HCT116 (cell line): Measurements from ENCODE around the gene CD300C. TPM values are rescaled to one million over a fixed set of nuclear protein-coding genes. Genes with fewer than 3 reads are reported as not detected.

Source experiments
- ATAC-seq: fragments of 200-7000 bp; cut with Tn5 transposase; 2 replicates; pipeline ENCODE4 v1.9.1; 2020; ENCODE audit warnings: mild to moderate bottlenecking, moderate library complexity
- BruUV-seq: library from RNA; stranded (reverse); fragments of 400-500 nt; replicated peaks from 2 replicates; lab custom pipeline; 2021; lab: Mats Ljungman, UMichigan
- CTCF ChIA-PET: fragments of 300-600 bp; sonication (Branson Sonifier 250); formaldehyde crosslinking; loops from one replicate; lab custom pipeline; 2021; ENCODE audit warnings: antibody characterized with exemption; lab: Charles Lee
- POLR2A ChIA-PET: fragments of 300-600, 350-600 bp; sonication (Branson Sonifier 250); formaldehyde crosslinking; loops from one replicate; lab custom pipeline; 2021; ENCODE audit warnings: antibody characterized with exemption; lab: Charles Lee
- RAD21 ChIA-PET, 2 experiments: fragments of 300-600 bp; sonication (Branson Sonifier 250); formaldehyde crosslinking; loops; one replicate each; lab custom pipeline; 2023; ENCODE audit warnings: low total read pairs in 2 of 2; ENCODE audit not compliant: uncharacterized antibody in 2 of 2, unreplicated experiment in 2 of 2, low non-redundant PET in 1 of 2; lab: Charles Lee
- DNase-seq: peaks from one replicate; pipeline ENCODE4 v3.0.0-alpha.2; 2010; ENCODE audit warnings: low read depth, low spot score
- H2AFZ ChIP-seq: fragments of 200-600 bp; shearing (Covaris generic), sonication (generic); 2 replicates; pipeline ENCODE4 v1.6.1; 2017; ENCODE audit warnings: low read depth, mixed run types, mixed read lengths, antibody characterized with exemption, low read length; ENCODE audit not compliant: poor library complexity, severe bottlenecking
- H3K27ac ChIP-seq: 2 replicates; pipeline ENCODE4 v1.5.1; 2012; ENCODE audit warnings: low read depth, low read length
- H3K27me3 ChIP-seq: fragments of 200-600 bp; sonication (generic); 2 replicates; pipeline ENCODE4 v1.6.1; 2016; ENCODE audit warnings: mixed run types, low read length, mixed read lengths; ENCODE audit not compliant: insufficient read depth
- H3K36me3 ChIP-seq, 2 experiments: fragments of 200-500 bp in 1 of 2; fragments of 200-600 bp in 1 of 2; sonication (Bioruptor generic) in 1 of 2; sonication (generic) in 1 of 2; 2 replicates each; pipeline versions ENCODE4 v1.5.1 to v1.6.1; 2014 to 2016; ENCODE audit warnings: low read length in 2 of 2, inconsistent platforms in 1 of 2, mixed read lengths in 1 of 2, mixed run types in 1 of 2; ENCODE audit not compliant: insufficient read depth in 2 of 2, control insufficient read depth in 1 of 2
- H3K4me1 ChIP-seq, 2 experiments: fragments of 200-600 bp in 1 of 2; sonication (generic) in 1 of 2; 2 replicates each; pipeline versions ENCODE4 v1.5.1 to v1.6.1; 2012 to 2017; ENCODE audit warnings: low read length in 2 of 2, inconsistent platforms in 1 of 2, mild to moderate bottlenecking in 1 of 2, mixed read lengths in 1 of 2, mixed run types in 1 of 2, moderate library complexity in 1 of 2; ENCODE audit not compliant: insufficient read depth in 2 of 2, control insufficient read depth in 1 of 2
- H3K4me2 ChIP-seq: fragments of 200-600 bp; sonication (generic); 2 replicates; pipeline ENCODE4 v1.6.1; 2017; ENCODE audit warnings: mixed run types, low read length, mixed read lengths
- H3K4me3 ChIP-seq, 2 experiments: fragments of 200-600 bp in 1 of 2; sonication (generic) in 1 of 2; replicated peaks in 1 of 2; 2 replicates each; pipeline ENCODE4 v1.5.1; 2011 to 2016; ENCODE audit warnings: low read length in 2 of 2, control low read depth in 1 of 2, low read depth in 1 of 2, mild to moderate bottlenecking in 1 of 2, mixed read lengths in 1 of 2, mixed run types in 1 of 2
- H3K79me2 ChIP-seq: fragments of 200-600 bp; sonication (generic); 2 replicates; pipeline ENCODE4 v1.6.1; 2017; ENCODE audit warnings: mild to moderate bottlenecking, mixed run types, low read length, moderate library complexity, mixed read lengths; ENCODE audit not compliant: insufficient read depth
- H3K9ac ChIP-seq: fragments of 200-600 bp; sonication (generic); 2 replicates; pipeline ENCODE4 v1.6.1; 2016; ENCODE audit warnings: low read length, mixed read lengths
- H3K9me2 ChIP-seq: fragments of 200-600 bp; sonication (generic), shearing (Covaris generic); 2 replicates; pipeline ENCODE4 v1.6.1; 2017; ENCODE audit warnings: mixed run types, mild to moderate bottlenecking, moderate library complexity; ENCODE audit not compliant: insufficient read depth
- H3K9me3 ChIP-seq, 2 experiments: fragments of 200-500 bp in 1 of 2; fragments of 200-600 bp in 1 of 2; sonication (Bioruptor generic) in 1 of 2; sonication (generic) in 1 of 2; 2 replicates each; pipeline ENCODE4 v1.6.1; 2014 to 2017; ENCODE audit warnings: low read length in 2 of 2, mixed read lengths in 2 of 2, inconsistent platforms in 1 of 2, low read depth in 1 of 2, mild to moderate bottlenecking in 1 of 2, mixed run types in 1 of 2, moderate library complexity in 1 of 2; ENCODE audit not compliant: control insufficient read depth in 1 of 2, insufficient read depth in 1 of 2
- H4K20me1 ChIP-seq: fragments of 200-600 bp; sonication (generic), shearing (Covaris generic); 2 replicates; pipeline ENCODE4 v1.6.1; 2017; ENCODE audit warnings: mixed run types, mild to moderate bottlenecking, moderate library complexity; ENCODE audit not compliant: insufficient read depth
- CBX3 ChIP-seq: IDR thresholded peaks from 2 replicates; pipeline ENCODE4 v1.6.1; 2012; ENCODE audit warnings: low read depth
- EGR1 ChIP-seq: IDR thresholded peaks from 2 replicates; pipeline ENCODE4 v1.6.1; 2012; ENCODE audit warnings: low read depth
- ELF1 ChIP-seq: IDR thresholded peaks from 2 replicates; pipeline ENCODE4 v1.6.1; 2012; ENCODE audit warnings: low read depth, borderline replicate concordance
- EZH2 ChIP-seq: fragments of 200-600 bp; sonication (generic); IDR thresholded peaks from 2 replicates; pipeline ENCODE4 v1.6.1; 2017; ENCODE audit warnings: antibody characterized with exemption, mixed run types
- RAD21 ChIP-seq: IDR thresholded peaks from 2 replicates; pipeline ENCODE4 v1.6.1; 2012; ENCODE audit warnings: low read depth, mild to moderate bottlenecking
- SIN3A ChIP-seq: IDR thresholded peaks from 2 replicates; pipeline ENCODE4 v1.6.1; 2012; ENCODE audit warnings: low read depth
- SP1 ChIP-seq: IDR thresholded peaks from 2 replicates; pipeline ENCODE4 v1.6.1; 2012; ENCODE audit warnings: low read depth
- SRF ChIP-seq: IDR thresholded peaks from 2 replicates; pipeline ENCODE4 v1.6.1; 2012; ENCODE audit warnings: low read depth
- TCF7L2 ChIP-seq: IDR thresholded peaks from 2 replicates; pipeline ENCODE4 v1.7.0; 2011; ENCODE audit warnings: borderline replicate concordance, inconsistent platforms; ENCODE audit not compliant: insufficient read depth, insufficient read length; ENCODE audit errors: extremely low read depth
- YY1 ChIP-seq: IDR thresholded peaks from 2 replicates; pipeline ENCODE4 v1.6.1; 2011; ENCODE audit warnings: low read length, low read depth, moderate library complexity, mild to moderate bottlenecking; ENCODE audit not compliant: insufficient replicate concordance; ENCODE audit errors: extremely low read depth
- intact Hi-C: fragments of 100-400 bp; cut with micrococcal nuclease; formaldehyde crosslinking; loops from 2 replicates; pipeline ENCODE4 v1.10.0; 2022
- total RNA-seq: library from RNA; stranded (reverse); gene quantifications from one replicate; pipeline ENCODE4 v1.2.1, GENCODE V29; 2021; ENCODE audit not compliant: unreplicated experiment
- TF ChIP-seq, protein P1 (sequence below), 3 experiments: fragments of 200-600 bp in 1 of 3; sonication (generic) in 1 of 3; IDR thresholded peaks in 2 of 3; conservative IDR thresholded peaks in 1 of 3; 2 replicates each; pipeline ENCODE4 v1.5.1; 2012 to 2017; ENCODE audit warnings: low read depth in 2 of 3, low read length in 2 of 3, antibody characterized with exemption in 1 of 3, borderline replicate concordance in 1 of 3, control low read depth in 1 of 3, mild to moderate bottlenecking in 1 of 3, mixed read lengths in 1 of 3, mixed run types in 1 of 3, moderate library complexity in 1 of 3; ENCODE audit not compliant: insufficient read depth in 1 of 3
- TF ChIP-seq, protein P2 (sequence below): IDR thresholded peaks from 2 replicates; pipeline ENCODE4 v1.6.1; 2011; ENCODE audit warnings: mild to moderate bottlenecking, low read length, moderate library complexity; ENCODE audit not compliant: insufficient replicate concordance; ENCODE audit errors: extremely low read depth

The CD300C gene
- total RNA-seq, 1 experiment from 2014 or later: 0.15 TPM

DNA sequence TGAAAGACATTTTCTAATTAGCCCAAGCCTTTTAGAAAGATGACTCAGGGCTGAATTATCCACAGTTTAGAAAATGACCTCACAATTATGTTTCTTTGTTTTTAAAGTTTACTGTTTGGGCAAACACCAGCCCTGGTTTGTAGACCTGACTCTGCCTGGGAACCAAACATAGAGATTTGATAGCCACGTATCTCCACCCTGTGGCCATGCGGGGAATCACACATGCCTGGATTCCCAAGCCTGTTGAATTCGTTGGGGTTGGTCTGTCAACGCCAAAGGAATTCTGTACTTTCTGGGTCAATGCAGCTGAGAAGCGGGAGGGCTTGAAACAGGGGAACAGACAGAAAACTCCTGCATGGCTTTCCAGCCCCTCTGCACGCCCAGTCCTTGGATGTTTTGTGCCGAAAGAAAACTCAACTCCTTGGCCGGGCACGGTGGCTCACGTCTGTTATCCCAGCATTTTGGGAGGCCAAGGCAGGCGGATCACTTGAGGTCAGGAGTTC is 52.5 kb downstream of the CD300C start:
- TF ChIP-seq, protein P1, sequence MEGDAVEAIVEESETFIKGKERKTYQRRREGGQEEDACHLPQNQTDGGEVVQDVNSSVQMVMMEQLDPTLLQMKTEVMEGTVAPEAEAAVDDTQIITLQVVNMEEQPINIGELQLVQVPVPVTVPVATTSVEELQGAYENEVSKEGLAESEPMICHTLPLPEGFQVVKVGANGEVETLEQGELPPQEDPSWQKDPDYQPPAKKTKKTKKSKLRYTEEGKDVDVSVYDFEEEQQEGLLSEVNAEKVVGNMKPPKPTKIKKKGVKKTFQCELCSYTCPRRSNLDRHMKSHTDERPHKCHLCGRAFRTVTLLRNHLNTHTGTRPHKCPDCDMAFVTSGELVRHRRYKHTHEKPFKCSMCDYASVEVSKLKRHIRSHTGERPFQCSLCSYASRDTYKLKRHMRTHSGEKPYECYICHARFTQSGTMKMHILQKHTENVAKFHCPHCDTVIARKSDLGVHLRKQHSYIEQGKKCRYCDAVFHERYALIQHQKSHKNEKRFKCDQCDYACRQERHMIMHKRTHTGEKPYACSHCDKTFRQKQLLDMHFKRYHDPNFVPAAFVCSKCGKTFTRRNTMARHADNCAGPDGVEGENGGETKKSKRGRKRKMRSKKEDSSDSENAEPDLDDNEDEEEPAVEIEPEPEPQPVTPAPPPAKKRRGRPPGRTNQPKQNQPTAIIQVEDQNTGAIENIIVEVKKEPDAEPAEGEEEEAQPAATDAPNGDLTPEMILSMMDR (IDR thresholded peaks at IDR 0.05 in 2 of 3, conservative IDR thresholded peaks at IDR 0.05 in 1 of 3; ENCODE audit: borderline replicate concordance in 1 of 3, insufficient read depth in 1 of 3, low read depth in 2 of 3, low read length in 2 of 3): peak; percentile 97 to 99 (median 97)
- no peak for TF ChIP-seq EGR1
- peak; percentile 97 for TF ChIP-seq RAD21
- no peak for TF ChIP-seq TCF7L2
- Histone ChIP-seq H4K20me1 (no peaks in the 10 kb centered on the region), H3K27ac (no peak overlapping the region), H3K9me3 (no peaks in the 10 kb centered on the region), H3K9ac (no peak overlapping the region), H3K79me2 (no peaks in the 10 kb centered on the region), H3K4me1 (no peaks in the 10 kb centered on the region), H3K4me3 (no peak overlapping the region), H3K36me3 (no peaks in the 10 kb centered on the region), H3K27me3 (no peaks in the 10 kb centered on the region), H3K4me2 (no peak overlapping the region), H2AFZ (peak overlapping the region; percentile 93), H3K9me2 (no peaks in the 10 kb centered on the region)
- BruUV-seq: no TSS peak
- DNase-seq (peak; percentile 73), ATAC-seq (peak; percentile 98)
- POLR2A ChIA-PET: no interaction called here
- intact Hi-C loops: loop anchor here (1.0 kb wide), 5 partner anchors 36 to 192 kb away; no protein-coding TSS in a partner anchor
- CTCF ChIA-PET: interaction anchor here (1.1 to 2.2 kb wide), 4 partner anchors 76 to 187 kb away, joined by 3 to 10 read pairs (median 6); partner anchors contain the start of gene GPR142
- RAD21 ChIA-PET: interaction anchor here in 1 of 2 experiments (2.4 kb wide), 1 partner anchor 114 kb away, joined by 6 read pairs; no protein-coding TSS in a partner anchor

DNA sequence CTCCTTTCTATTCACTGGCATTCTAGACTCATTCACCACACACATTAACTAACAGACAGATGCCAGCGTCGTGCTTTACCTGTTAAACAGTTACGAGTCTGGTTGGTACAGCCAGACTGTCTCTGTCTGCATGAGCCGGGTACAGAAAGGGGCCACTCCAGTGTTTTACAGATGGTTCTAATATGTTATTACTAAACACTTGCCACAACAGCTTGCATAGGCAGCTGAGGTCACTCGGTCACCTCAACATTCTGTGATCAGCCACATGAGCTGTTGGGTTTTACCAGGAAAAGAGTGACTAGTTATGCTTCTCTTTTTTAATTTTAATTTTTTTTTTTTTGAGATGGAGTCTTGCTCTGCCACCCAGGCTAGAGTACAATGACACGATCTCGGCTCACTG is 54.3 kb downstream of the CD300C start:
- BruUV-seq: no TSS peak
- RAD21 ChIA-PET: no interaction called here
- no peak overlapping the region for H3K9ac ChIP-seq
- DNase-seq: no peak
- H3K9me3 ChIP-seq: no peaks in the 10 kb centered on the region
- H3K4me2 ChIP-seq: no peak overlapping the region
- H3K9me2 ChIP-seq: no peaks in the 10 kb centered on the region
- H3K36me3 ChIP-seq: no peaks in the 10 kb centered on the region
- no peak overlapping the region for H3K27ac ChIP-seq
- H3K4me1 ChIP-seq: no peaks in the 10 kb centered on the region
- POLR2A ChIA-PET: no interaction called here
- intact Hi-C loops: no loop called here
- no peak overlapping the region for H2AFZ ChIP-seq
- CTCF ChIA-PET: interaction anchor here (1.0 to 2.9 kb wide), 4 partner anchors 42 to 123 kb away, joined by 3 to 10 read pairs (median 6); no protein-coding TSS in a partner anchor
- H3K4me3 ChIP-seq: no peak overlapping the region
- H3K27me3 ChIP-seq: no peaks in the 10 kb centered on the region
- no peaks in the 10 kb centered on the region for H4K20me1 ChIP-seq
- H3K79me2 ChIP-seq: no peaks in the 10 kb centered on the region
- ATAC-seq: no peak
- no peak for TF ChIP-seq EGR1
- no peak for TF ChIP-seq CBX3
- no peak for TF ChIP-seq SP1
- no peak for TF ChIP-seq YY1
- TF ChIP-seq SIN3A: no peak
- TF ChIP-seq, protein P2, sequence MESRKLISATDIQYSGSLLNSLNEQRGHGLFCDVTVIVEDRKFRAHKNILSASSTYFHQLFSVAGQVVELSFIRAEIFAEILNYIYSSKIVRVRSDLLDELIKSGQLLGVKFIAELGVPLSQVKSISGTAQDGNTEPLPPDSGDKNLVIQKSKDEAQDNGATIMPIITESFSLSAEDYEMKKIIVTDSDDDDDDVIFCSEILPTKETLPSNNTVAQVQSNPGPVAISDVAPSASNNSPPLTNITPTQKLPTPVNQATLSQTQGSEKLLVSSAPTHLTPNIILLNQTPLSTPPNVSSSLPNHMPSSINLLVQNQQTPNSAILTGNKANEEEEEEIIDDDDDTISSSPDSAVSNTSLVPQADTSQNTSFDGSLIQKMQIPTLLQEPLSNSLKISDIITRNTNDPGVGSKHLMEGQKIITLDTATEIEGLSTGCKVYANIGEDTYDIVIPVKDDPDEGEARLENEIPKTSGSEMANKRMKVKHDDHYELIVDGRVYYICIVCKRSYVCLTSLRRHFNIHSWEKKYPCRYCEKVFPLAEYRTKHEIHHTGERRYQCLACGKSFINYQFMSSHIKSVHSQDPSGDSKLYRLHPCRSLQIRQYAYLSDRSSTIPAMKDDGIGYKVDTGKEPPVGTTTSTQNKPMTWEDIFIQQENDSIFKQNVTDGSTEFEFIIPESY: no peak
- no peak for TF ChIP-seq EZH2
- TF ChIP-seq, protein P1 (IDR thresholded peaks at IDR 0.05 in 2 of 3, conservative IDR thresholded peaks at IDR 0.05 in 1 of 3; ENCODE audit: borderline replicate concordance in 1 of 3, insufficient read depth in 1 of 3, low read depth in 2 of 3, low read length in 2 of 3): no peak
- no peak for TF ChIP-seq SRF
- TF ChIP-seq ELF1: no peak
